ENCODE results near the gene BMP2K. TPM values are rescaled to one million over a fixed set of nuclear protein-coding genes. Genes with fewer than 3 reads are reported as not detected.

The BMP2K gene
- total RNA-seq, 1 donor from 2014 or later = 24.0 TPM

GRCh38 chr4:78800965-78801364 is 24.8 kb downstream of the BMP2K start:
- Mint-ChIP-seq H3K27me3 (ENCODE audit: low read depth) (no peaks in the 10 kb centered on the region), H3K4me3 (no peak overlapping the region), H3K36me3 (ENCODE audit: low read depth) (peaks cover 4% of the 10 kb centered on the region), H3K4me1 (no peaks in the 10 kb centered on the region), H3K9me3 (peaks cover 7% of the 10 kb centered on the region), H3K27ac (ENCODE audit: unreplicated experiment) (no peak overlapping the region)
- no peak for DNase-seq (ENCODE audit: low read depth, low spot score)
- no peak for TF ChIP-seq CTCF (conservative IDR thresholded peaks at IDR 0.05)

- H3K27ac Mint-ChIP-seq (ENCODE audit: unreplicated experiment) = no peak overlapping the region
- no peak for DNase-seq (ENCODE audit: low read depth, low spot score)
- H3K4me1 Mint-ChIP-seq = no peaks in the 10 kb centered on the region
- H3K36me3 Mint-ChIP-seq (ENCODE audit: low read depth) = peaks cover 16% of the 10 kb centered on the region
- H3K27me3 Mint-ChIP-seq (ENCODE audit: low read depth) = no peaks in the 10 kb centered on the region
- peaks cover 14% of the 10 kb centered on the region for H3K9me3 Mint-ChIP-seq
- TF ChIP-seq CTCF (conservative IDR thresholded peaks at IDR 0.05) = no peak
- H3K4me3 Mint-ChIP-seq = no peak overlapping the region
Measured at GRCh38 chr4:78803983-78804382, 27.8 kb downstream of the BMP2K start.

DNA sequence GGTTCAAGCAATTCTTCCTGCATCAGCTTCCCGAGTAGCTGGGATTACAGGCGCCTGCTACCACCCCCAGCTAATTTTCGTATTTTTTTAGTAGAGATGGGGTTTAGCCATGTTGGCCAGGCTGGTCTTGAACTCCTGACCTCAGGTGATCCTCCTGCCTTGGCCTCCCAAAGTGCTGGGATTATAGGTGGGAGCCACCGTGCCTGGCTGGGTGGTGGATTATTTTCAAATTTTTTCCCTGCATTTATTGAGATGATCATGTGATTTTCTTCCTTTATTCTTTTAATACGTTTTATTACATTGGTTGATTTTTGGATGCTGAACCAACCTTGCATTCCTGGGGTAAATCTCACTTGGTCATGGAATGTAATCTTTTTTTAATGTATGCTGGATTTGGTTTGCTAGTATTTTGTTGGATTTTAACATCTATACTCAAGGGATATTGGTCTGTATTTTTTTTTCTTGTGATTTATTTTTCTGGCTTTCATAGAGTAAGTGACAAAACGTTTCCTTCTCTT is 30.9 kb downstream of the BMP2K start:
- H3K36me3 Mint-ChIP-seq (ENCODE audit: low read depth) = peaks cover 16% of the 10 kb centered on the region
- no peak overlapping the region for H3K27ac Mint-ChIP-seq (ENCODE audit: unreplicated experiment)
- H3K4me1 Mint-ChIP-seq = no peaks in the 10 kb centered on the region
- TF ChIP-seq CTCF (conservative IDR thresholded peaks at IDR 0.05) = no peak
- no peak for DNase-seq (ENCODE audit: low read depth, low spot score)
- no peak overlapping the region for H3K4me3 Mint-ChIP-seq
- peaks cover 14% of the 10 kb centered on the region for H3K9me3 Mint-ChIP-seq
- H3K27me3 Mint-ChIP-seq (ENCODE audit: low read depth) = no peaks in the 10 kb centered on the region

- Mint-ChIP-seq H3K27me3 (ENCODE audit: low read depth) (no peaks in the 10 kb centered on the region), H3K4me3 (no peak overlapping the region), H3K27ac (ENCODE audit: unreplicated experiment) (no peak overlapping the region), H3K9me3 (peaks cover 10% of the 10 kb centered on the region), H3K36me3 (ENCODE audit: low read depth) (peaks cover 19% of the 10 kb centered on the region), H3K4me1 (no peaks in the 10 kb centered on the region)
- no peak for DNase-seq (ENCODE audit: low read depth, low spot score)
- TF ChIP-seq CTCF (conservative IDR thresholded peaks at IDR 0.05) = no peak
Measured at GRCh38 chr4:78809295-78809694, 33.1 kb downstream of the BMP2K start.

GRCh38 chr4:78809928-78810835 is 34.0 kb downstream of the BMP2K start:
- H3K36me3 Mint-ChIP-seq (ENCODE audit: low read depth) = peaks cover 16% of the 10 kb centered on the region
- H3K9me3 Mint-ChIP-seq = peaks cover 8% of the 10 kb centered on the region
- no peaks in the 10 kb centered on the region for H3K4me1 Mint-ChIP-seq
- no peak overlapping the region for H3K27ac Mint-ChIP-seq (ENCODE audit: unreplicated experiment)
- no peak for DNase-seq (ENCODE audit: low read depth, low spot score)
- no peak for TF ChIP-seq CTCF (conservative IDR thresholded peaks at IDR 0.05)
- H3K27me3 Mint-ChIP-seq (ENCODE audit: low read depth) = no peaks in the 10 kb centered on the region
- no peak overlapping the region for H3K4me3 Mint-ChIP-seq
